Panc1 (cell line): ENCODE results near the gene TUBGCP3. TPM values are rescaled to one million over a fixed set of nuclear protein-coding genes. Genes with fewer than 3 reads are reported as not detected.
"Not testable (repeated sequence)": the region's sequence is repeated elsewhere in the genome, so short reads cannot be mapped to it uniquely, and the experiment has no call there.

Source experiments
- ATAC-seq: fragments of 200-7000 bp; cut with Tn5 transposase; 2 replicates; pipeline ENCODE4 v1.9.1; 2020; ENCODE audit warnings: mild to moderate bottlenecking, moderate library complexity
- BruUV-seq: library from RNA; stranded (reverse); fragments of 400-500 nt; replicated peaks from 2 replicates; lab custom pipeline; 2021; lab: Mats Ljungman, UMichigan
- CTCF ChIA-PET: fragments of 300-600 bp; sonication (Branson Sonifier 250); formaldehyde crosslinking; loops from one replicate; lab custom pipeline; 2022; ENCODE audit warnings: antibody characterized with exemption; lab: Charles Lee
- POLR2A ChIA-PET: fragments of 300-600 bp; sonication (Branson Sonifier 250); formaldehyde crosslinking; loops from one replicate; lab custom pipeline; 2022; ENCODE audit warnings: antibody characterized with exemption; lab: Charles Lee
- DNase-seq: peaks from one replicate; pipeline ENCODE4 v3.0.0-alpha.2; 2010; ENCODE audit warnings: low read depth, low spot score
- H3K27ac ChIP-seq: 2 replicates; pipeline ENCODE4 v1.5.1; 2011; ENCODE audit warnings: mild to moderate bottlenecking, low read length, inconsistent platforms
- H3K27me3 ChIP-seq: fragments of 200-500 bp; sonication (Bioruptor generic); 2 replicates; pipeline ENCODE4 v1.6.0; 2014; ENCODE audit warnings: low read length, inconsistent platforms; ENCODE audit not compliant: control insufficient read depth, insufficient read depth
- H3K36me3 ChIP-seq: fragments of 200-500 bp; sonication (Bioruptor generic); 2 replicates; pipeline ENCODE4 v1.5.1; 2014; ENCODE audit warnings: inconsistent platforms, mild to moderate bottlenecking, low read length, moderate library complexity; ENCODE audit not compliant: control insufficient read depth, insufficient read depth
- H3K4me1 ChIP-seq: 2 replicates; pipeline ENCODE4 v1.5.1; 2011; ENCODE audit warnings: inconsistent platforms, mild to moderate bottlenecking, low read length, moderate library complexity; ENCODE audit not compliant: control insufficient read depth, insufficient read depth
- H3K4me3 ChIP-seq, 2 experiments: 2 replicates each; pipeline ENCODE4 v1.5.1; 2011 to 2012; ENCODE audit warnings: low read depth in 2 of 2, low read length in 2 of 2, mild to moderate bottlenecking in 2 of 2, inconsistent platforms in 1 of 2, moderate library complexity in 1 of 2
- H3K9me3 ChIP-seq: fragments of 200-500 bp; sonication (Bioruptor generic); 2 replicates; pipeline ENCODE4 v1.5.1; 2014; ENCODE audit warnings: low read depth, mild to moderate bottlenecking, inconsistent platforms, low read length, moderate library complexity; ENCODE audit not compliant: control insufficient read depth, insufficient read depth
- SIN3A ChIP-seq: IDR thresholded peaks from 2 replicates; pipeline ENCODE4 v1.6.1; 2012; ENCODE audit warnings: low read depth, mild to moderate bottlenecking, low read length, moderate library complexity, borderline replicate concordance; ENCODE audit not compliant: insufficient read depth
- in situ Hi-C: cut with HindIII; loops from 2 replicates; pipeline ENCODE4 v1.10.0; 2016; ENCODE audit warnings: low sequenced_read_pairs, low pct_unique_long_range_greater_than_20kb
- intact Hi-C: fragments of 100-400 bp; cut with micrococcal nuclease; formaldehyde crosslinking; loops from one replicate; pipeline ENCODE4 v1.10.0; 2022; ENCODE audit not compliant: unreplicated experiment
- total RNA-seq: library from RNA; stranded (reverse); gene quantifications from one replicate; pipeline ENCODE4 v1.2.1, GENCODE V29; 2021; ENCODE audit not compliant: unreplicated experiment
- TF ChIP-seq, protein P1 (sequence below), 2 experiments: IDR thresholded peaks; 2 replicates each; pipeline ENCODE4 v1.6.1; 2011 to 2012; ENCODE audit warnings: low read depth in 2 of 2, control low read depth in 1 of 2, low read length in 1 of 2, mild to moderate bottlenecking in 1 of 2, moderate library complexity in 1 of 2; ENCODE audit not compliant: insufficient read depth in 1 of 2

The TUBGCP3 gene
- total RNA-seq, 1 experiment from 2014 or later = 28.4 TPM

DNA sequence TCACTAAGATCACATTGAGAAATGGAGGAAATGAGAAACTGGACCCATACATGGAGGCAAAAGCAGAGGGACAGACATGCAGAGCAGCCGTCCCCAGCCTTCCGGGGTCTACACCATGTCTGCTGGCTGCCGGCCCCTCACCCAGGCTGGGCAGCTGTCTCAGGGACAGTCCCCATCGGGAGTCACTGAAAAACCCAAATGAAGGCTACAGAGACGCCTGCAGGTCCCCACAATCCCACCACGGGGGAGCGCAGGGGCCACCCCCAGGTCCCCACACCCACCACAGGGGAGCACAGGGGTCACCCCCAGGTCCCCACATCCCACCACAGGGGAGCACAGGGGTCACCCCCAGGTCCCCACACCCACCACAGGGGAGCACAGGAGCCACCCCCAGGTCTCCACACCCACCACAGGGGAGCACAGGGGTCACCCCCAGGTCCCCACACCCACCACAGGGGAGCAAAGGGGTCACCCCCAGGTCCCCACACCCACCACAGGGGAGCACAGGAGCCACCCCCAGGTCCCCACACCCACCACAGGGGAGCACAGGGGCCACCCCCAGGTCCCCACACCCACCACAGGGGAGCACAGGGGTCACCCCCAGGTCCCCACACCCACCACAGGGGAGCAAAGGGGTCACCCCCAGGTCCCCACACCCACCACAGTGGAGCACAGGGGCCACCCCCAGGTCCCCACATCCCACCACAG, 99.5 kb downstream of the TUBGCP3 start:
- DNase-seq, intact Hi-C loops, H3K4me3 ChIP-seq, POLR2A ChIA-PET, H3K4me1 ChIP-seq, H3K36me3 ChIP-seq, H3K9me3 ChIP-seq, in situ Hi-C loops, ATAC-seq, BruUV-seq, H3K27me3 ChIP-seq, CTCF ChIA-PET, H3K27ac ChIP-seq: not testable (repeated sequence)

DNA sequence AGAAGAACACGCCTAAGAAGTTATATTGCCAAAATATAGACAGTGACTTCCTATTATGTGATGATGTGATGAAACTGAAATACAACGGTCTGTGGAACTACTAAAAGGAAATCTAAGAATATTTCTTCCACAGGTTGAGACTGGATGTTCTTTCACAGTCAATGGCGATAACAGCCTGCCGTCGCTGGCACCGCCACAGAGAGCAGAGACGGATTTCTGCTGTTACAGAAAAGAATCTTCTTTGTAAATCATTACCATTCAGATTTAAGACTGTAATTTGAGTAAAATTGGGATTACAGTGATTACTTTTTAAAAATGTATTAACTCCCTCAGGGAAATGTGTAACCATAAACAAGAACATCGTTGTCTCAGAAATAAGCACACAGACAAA, 100.8 kb downstream of the TUBGCP3 start:
- ATAC-seq (no peak), DNase-seq (no peak)
- BruUV-seq = no TSS peak
- Histone ChIP-seq H3K27ac (no peak overlapping the region), H3K27me3 (no peaks in the 10 kb centered on the region), H3K36me3 (no peaks in the 10 kb centered on the region), H3K9me3 (no peaks in the 10 kb centered on the region), H3K4me1 (no peaks in the 10 kb centered on the region), H3K4me3 (no peak overlapping the region)
- ChIA-PET CTCF (no interaction called here), POLR2A (no interaction called here)
- in situ Hi-C loops = no loop called here
- intact Hi-C loops = no loop called here
- TF ChIP-seq, protein P1, sequence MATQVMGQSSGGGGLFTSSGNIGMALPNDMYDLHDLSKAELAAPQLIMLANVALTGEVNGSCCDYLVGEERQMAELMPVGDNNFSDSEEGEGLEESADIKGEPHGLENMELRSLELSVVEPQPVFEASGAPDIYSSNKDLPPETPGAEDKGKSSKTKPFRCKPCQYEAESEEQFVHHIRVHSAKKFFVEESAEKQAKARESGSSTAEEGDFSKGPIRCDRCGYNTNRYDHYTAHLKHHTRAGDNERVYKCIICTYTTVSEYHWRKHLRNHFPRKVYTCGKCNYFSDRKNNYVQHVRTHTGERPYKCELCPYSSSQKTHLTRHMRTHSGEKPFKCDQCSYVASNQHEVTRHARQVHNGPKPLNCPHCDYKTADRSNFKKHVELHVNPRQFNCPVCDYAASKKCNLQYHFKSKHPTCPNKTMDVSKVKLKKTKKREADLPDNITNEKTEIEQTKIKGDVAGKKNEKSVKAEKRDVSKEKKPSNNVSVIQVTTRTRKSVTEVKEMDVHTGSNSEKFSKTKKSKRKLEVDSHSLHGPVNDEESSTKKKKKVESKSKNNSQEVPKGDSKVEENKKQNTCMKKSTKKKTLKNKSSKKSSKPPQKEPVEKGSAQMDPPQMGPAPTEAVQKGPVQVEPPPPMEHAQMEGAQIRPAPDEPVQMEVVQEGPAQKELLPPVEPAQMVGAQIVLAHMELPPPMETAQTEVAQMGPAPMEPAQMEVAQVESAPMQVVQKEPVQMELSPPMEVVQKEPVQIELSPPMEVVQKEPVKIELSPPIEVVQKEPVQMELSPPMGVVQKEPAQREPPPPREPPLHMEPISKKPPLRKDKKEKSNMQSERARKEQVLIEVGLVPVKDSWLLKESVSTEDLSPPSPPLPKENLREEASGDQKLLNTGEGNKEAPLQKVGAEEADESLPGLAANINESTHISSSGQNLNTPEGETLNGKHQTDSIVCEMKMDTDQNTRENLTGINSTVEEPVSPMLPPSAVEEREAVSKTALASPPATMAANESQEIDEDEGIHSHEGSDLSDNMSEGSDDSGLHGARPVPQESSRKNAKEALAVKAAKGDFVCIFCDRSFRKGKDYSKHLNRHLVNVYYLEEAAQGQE (IDR thresholded peaks at IDR 0.05; ENCODE audit: insufficient read depth in 1 of 2, low read depth in 2 of 2, low read length in 1 of 2) = no peak
- TF ChIP-seq SIN3A = no peak

DNA sequence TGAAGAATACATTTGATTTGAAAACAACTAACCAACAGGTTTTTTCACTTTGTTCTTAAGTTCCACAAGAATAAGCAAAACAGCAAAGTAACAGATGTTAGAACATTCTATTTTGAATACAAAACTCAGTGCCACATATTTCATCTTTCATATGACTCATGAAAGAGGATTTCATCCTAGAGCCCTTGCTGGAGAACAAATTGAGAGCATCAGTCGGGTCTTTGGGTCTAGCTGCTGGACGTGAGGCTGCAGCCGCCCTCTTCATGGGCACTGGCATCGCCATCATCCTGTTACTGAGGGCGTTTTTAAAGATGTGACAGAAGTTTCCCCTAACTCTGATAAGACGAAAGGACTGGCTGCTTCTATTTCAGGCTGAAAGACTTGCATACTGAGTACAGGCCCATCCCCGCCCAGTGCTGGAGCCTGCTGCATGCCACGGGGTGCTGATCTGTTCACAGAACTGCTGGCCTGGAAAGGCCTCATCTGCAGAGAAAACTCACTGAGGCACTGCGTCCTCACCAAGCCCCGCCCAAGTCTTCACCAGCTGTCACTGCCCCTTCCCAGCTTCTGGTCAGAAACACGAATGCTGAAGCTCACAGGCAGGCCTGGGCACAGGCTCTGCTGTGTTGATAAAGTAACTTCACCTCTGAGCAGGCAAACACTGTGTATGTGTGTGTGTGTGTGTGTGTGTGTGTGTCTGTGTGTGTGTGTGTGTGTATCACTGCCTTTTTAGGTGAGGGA, 101.4 kb downstream of the TUBGCP3 start:
- ChIA-PET CTCF (no interaction called here), POLR2A (no interaction called here)
- no peaks in the 10 kb centered on the region for H3K36me3 ChIP-seq
- DNase-seq (no peak), ATAC-seq (no peak)
- in situ Hi-C loops (no loop called here), intact Hi-C loops (no loop called here)
- no peak overlapping the region for H3K27ac ChIP-seq
- no peaks in the 10 kb centered on the region for H3K9me3 ChIP-seq
- TF ChIP-seq, protein P1 (IDR thresholded peaks at IDR 0.05; ENCODE audit: insufficient read depth in 1 of 2, low read depth in 2 of 2, low read length in 1 of 2) = no peak
- no peaks in the 10 kb centered on the region for H3K27me3 ChIP-seq
- no peak overlapping the region for H3K4me3 ChIP-seq
- no TSS peak for BruUV-seq
- no peaks in the 10 kb centered on the region for H3K4me1 ChIP-seq

DNA sequence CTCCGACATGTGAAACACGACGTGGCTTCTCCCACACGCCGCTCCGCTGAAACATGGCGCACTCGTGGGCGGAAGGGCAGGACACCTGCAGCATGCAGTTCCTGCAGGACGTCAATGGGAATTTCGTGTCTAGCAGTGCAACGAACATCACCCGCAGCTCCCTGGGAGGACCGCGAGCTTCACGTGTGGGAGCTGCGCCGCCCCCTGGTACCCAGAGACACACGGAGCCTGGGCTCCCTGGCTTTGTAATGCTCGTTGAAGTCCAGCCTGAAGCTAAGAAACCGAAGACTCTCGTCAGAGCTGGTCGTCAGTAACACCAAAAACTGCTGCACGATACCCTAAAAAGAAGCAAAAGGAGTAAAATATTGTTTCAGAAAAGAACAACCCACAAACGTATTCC, 102.1 kb downstream of the TUBGCP3 start:
- intact Hi-C loops, BruUV-seq, H3K36me3 ChIP-seq, POLR2A ChIA-PET, DNase-seq, H3K9me3 ChIP-seq, H3K27me3 ChIP-seq, CTCF ChIA-PET, in situ Hi-C loops, ATAC-seq, H3K4me1 ChIP-seq, H3K27ac ChIP-seq, H3K4me3 ChIP-seq: not testable (repeated sequence)
